GM12875 (cell line): ENCODE measurements around the gene CLIP4.

Experiments
- H3K4me3 ChIP-seq: one replicate; pipeline ENCODE4 v1.5.1; 2011; ENCODE audit warnings: low read depth, low read length, control low read depth
- TF ChIP-seq, protein P1 (sequence below): IDR thresholded peaks from 2 replicates; pipeline ENCODE4 v1.5.1; 2011; ENCODE audit warnings: low read depth, mild to moderate bottlenecking, control low read depth, inconsistent platforms, low read length, moderate library complexity, borderline replicate concordance; ENCODE audit not compliant: insufficient read depth

CLIP4 gene

DNA sequence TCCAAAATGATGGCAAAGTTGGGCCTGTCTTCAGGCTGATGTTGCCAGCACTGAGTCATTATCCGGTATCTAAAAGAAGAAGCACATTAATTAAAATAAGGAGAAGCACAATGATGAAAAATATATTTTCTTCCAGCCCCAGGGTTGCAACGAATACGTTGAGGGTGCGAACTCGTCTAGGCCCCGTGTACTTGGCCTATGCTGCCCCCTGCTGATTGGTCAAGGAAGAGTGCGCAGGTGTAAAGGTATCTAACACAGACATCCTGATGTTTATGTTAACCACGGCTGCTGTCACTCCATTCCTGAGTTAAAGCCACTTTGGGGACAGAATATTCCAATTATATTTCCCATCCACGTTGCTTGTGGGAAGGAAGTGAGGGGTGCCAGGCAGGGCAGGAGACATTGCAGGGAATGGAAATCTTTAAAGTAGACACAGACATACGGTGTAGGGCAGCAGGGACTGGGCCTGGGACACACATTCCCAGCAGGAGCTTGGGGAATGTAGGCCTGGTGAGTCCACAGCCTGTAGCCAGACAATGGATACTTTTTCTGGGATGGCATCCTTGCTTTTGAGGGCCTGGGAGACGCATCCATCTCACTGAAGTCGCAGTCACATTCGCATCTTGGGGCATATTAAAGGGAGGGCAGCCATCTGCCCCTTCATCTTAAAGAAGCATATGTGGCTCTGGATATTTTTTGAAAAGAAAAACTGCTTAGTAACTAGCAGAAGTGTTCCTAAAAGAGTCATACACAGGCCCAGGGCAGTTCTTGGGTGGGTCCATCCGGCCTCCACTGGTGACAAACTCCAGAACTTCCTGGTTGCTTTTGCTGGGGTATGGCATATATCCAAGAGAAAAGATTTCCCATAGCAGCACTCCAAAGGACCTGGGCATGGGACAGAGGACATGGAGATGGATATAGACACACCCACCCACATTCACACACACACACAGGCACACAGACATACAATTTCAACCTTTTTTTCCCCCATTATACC lies 81.9 kb downstream of the CLIP4 start:
- H3K4me3 ChIP-seq: no peak overlapping the region
- TF ChIP-seq, protein P1, sequence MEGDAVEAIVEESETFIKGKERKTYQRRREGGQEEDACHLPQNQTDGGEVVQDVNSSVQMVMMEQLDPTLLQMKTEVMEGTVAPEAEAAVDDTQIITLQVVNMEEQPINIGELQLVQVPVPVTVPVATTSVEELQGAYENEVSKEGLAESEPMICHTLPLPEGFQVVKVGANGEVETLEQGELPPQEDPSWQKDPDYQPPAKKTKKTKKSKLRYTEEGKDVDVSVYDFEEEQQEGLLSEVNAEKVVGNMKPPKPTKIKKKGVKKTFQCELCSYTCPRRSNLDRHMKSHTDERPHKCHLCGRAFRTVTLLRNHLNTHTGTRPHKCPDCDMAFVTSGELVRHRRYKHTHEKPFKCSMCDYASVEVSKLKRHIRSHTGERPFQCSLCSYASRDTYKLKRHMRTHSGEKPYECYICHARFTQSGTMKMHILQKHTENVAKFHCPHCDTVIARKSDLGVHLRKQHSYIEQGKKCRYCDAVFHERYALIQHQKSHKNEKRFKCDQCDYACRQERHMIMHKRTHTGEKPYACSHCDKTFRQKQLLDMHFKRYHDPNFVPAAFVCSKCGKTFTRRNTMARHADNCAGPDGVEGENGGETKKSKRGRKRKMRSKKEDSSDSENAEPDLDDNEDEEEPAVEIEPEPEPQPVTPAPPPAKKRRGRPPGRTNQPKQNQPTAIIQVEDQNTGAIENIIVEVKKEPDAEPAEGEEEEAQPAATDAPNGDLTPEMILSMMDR: peak; percentile 85

DNA sequence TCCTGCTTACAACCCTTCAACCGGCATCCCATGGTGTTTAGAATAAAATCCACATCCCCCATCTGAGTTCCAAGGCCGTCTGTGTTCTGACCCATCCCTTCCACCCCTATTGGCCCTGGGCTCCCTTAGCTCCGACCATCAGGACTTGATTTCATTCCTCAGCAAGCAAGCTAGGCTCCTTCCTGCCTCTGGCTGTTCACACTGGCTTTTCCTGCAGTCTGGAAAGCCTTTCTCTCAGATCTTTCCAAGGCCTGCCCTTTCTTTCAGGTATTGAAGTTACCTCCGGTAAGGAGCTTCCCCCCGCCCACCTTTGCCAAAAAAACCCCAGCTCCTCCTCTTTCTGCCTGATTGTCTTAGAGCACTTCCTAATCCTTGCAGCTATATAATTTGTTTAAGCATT lies 86.8 kb downstream of the CLIP4 start:
- no peak overlapping the region for H3K4me3 ChIP-seq

DNA sequence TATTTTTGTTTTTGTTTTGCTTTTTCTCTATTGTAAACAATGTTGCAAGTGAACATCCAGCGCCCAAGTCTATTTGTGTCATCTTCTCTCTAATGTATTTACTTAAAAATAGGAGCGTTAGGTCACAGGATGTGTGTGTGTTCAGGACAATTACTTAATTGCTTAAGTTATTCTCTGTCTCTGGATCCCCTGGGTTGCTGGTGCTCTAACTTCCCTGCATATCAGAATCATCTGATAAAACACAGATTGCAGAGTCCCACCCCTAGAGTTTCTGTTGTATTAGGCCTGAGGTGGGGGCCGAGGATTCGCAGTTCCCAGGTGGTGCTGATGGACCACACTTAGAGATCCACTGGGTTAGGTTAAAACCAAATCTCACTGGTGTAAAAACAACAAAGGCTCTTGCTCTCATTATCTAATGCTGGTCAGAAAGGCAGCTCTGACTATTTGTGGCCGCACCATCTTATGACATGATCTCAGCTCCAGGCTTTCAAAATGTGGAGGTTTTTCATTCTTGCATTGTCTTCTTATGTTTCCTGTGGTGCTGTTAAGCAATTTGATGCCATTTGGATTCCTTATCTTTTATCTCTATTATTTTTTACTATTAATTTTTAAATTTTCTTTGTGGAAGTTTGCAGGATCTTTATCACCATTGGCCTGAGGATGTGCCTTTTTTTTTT lies 87.7 kb downstream of the CLIP4 start:
- TF ChIP-seq, protein P1: no peak
- H3K4me3 ChIP-seq: no peak overlapping the region

More for the DNA sequence above, 86.8 kb downstream of the CLIP4 start:
- TF ChIP-seq, protein P1: no peak

DNA sequence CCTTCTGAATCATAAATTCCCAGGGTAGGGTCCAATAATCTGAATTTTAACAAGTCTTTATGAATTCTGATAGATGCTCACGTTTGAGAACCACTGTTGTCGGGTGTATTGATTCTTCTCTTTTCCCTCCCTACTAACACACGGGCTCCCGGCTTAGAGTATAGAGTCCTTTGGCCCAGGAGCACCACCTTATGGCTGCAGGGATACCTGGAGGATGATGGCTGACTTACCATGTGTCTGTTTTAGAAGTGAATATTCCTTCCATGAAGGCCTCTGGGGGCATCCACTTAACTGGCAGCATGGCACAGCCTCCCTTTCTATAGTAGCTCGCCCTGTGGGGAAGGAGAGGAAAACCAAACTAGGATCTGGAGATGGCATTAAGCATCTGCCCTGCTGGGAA lies 91.7 kb downstream of the CLIP4 start:
- no peak overlapping the region for H3K4me3 ChIP-seq
- TF ChIP-seq, protein P1: no peak

DNA sequence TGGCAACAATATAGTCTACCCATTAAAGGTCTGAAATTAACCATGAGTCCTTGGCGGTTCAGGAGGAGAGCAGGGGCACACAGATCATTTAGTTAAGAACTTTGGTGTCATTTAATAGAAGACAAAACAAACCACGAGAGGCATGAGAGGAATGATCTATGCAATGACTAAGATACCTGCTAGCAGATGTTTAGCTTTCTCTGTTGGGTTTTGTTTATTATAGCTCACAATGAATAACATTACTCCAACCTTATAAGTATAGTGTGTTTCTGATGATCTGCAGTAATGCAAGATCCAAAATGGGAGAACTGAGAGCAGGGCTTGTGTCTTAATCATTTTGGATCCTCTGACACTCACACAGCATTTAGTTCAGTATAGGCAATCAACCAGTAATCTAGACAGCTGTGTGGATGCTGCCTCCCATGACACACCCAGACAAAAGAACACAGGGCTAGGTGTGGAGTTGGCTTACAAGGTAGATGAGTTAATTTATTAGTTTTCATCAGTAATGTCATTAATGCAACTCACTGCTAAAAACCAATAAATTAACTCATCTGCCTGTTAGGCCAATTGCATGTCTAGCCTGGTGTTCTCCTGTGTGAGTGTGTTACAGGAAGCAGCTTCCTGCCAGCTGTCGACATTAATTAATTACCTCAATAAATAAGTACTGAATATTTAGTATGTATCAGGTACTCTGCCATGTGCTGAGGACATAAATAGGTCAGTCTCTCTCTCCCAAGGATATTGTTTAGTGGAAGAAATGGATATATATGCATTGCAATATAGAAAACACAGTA lies 92.3 kb downstream of the CLIP4 start:
- TF ChIP-seq, protein P1: no peak
- no peak overlapping the region for H3K4me3 ChIP-seq

DNA sequence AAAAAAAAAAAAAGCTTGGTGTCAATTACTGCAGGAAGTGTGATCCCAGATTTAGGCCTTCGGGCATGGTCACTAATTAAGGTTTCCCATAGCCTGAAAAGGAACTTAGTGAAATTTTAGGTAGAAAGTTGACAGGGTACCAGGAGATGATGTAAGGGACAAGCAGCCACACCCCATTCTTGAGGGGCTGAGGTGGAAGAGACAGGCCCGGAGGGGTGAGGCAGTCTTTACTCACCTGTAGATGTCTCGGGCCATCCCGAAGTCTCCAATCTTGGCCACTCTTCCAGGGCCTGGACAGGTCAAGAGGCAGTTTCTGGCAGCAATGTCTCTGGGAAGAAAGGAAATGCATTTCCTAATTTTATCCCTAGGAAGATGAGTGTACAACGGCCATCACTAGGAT lies 94.3 kb downstream of the CLIP4 start:
- H3K4me3 ChIP-seq: no peak overlapping the region
- TF ChIP-seq, protein P1: no peak
